ENCODE data around the gene CEBPG. TPM values are rescaled to one million over a fixed set of nuclear protein-coding genes. Genes with fewer than 3 reads are reported as not detected.

CEBPG gene
- total RNA-seq, 2 donors from 2014 or later: 50.8 to 52.1 TPM

DNA sequence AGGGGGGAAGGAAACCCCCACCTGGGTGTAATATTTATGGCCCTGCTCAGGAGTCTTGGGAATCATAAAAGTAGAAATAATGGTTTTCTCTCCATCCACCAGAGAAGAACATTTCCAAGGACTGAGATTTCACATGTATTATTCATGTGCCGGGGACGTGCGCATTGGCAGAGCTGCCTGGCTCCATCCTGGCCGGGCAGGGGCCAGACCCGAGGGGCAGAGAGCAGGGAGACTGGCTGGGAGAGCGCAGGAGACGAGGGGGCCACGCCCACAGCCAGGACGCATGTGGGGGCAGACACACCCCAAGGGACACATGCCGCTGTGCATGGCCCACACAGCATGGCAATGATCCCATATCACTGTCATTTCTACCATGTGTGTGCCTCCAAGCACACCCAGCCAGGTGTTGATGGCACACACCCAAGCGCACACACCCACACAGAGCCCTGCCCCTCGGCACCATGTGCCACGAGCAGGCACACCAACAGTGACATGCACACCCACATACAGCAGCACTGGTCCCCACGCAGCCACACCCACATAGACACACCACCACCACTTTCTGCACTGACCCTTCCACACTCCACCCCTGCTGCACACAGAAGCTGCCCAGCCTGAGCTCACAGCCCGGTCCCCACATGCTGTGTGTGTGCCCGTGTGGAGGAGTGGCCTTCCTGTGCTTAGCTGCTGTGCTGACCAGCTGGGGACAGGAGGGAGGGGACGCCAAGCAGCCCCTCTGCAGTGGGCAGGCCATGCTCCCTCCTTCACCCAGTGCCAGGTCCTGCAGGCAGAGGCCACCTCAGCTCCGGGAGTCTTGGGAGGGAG lies 39.3 kb downstream of the CEBPG start:
- Mint-ChIP-seq H3K4me3 (no peak overlapping the region), H3K36me3 (ENCODE audit: insufficient read depth in 2 of 2) (no peaks in the 10 kb centered on the region), H3K27ac (no peak overlapping the region), H3K27me3 (ENCODE audit: low read depth) (no peaks in the 10 kb centered on the region), H3K9me3 (no peaks in the 10 kb centered on the region), H3K4me1 (ENCODE audit: low read depth) (peaks cover 8% of the 10 kb centered on the region)
- ATAC-seq (replicated peaks in 1 of 2) (no peak), DNase-seq (no peak)

DNA sequence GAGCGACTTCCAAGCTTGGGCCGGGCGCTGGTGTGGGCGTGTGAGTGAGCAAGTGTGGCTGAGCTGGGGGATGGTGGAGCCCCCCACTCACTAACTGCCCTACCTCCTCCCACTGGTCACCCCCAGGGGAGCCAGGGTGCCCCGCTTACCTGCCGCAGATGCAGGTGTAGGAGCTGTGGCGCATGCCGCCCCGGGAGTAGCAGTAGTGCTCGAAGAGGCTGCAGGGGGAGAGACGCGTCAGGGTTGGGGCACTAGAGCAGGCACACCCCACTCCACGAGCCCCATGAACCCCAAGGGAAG lies 39.9 kb downstream of the CEBPG start:
- Mint-ChIP-seq H3K9me3 (no peaks in the 10 kb centered on the region), H3K4me1 (ENCODE audit: low read depth) (peaks cover 8% of the 10 kb centered on the region), H3K4me3 (no peak overlapping the region), H3K27me3 (ENCODE audit: low read depth) (no peaks in the 10 kb centered on the region), H3K36me3 (ENCODE audit: insufficient read depth in 2 of 2) (no peaks in the 10 kb centered on the region), H3K27ac (no peak overlapping the region)
- no peak for DNase-seq
- no peak for ATAC-seq (replicated peaks in 1 of 2)

DNA sequence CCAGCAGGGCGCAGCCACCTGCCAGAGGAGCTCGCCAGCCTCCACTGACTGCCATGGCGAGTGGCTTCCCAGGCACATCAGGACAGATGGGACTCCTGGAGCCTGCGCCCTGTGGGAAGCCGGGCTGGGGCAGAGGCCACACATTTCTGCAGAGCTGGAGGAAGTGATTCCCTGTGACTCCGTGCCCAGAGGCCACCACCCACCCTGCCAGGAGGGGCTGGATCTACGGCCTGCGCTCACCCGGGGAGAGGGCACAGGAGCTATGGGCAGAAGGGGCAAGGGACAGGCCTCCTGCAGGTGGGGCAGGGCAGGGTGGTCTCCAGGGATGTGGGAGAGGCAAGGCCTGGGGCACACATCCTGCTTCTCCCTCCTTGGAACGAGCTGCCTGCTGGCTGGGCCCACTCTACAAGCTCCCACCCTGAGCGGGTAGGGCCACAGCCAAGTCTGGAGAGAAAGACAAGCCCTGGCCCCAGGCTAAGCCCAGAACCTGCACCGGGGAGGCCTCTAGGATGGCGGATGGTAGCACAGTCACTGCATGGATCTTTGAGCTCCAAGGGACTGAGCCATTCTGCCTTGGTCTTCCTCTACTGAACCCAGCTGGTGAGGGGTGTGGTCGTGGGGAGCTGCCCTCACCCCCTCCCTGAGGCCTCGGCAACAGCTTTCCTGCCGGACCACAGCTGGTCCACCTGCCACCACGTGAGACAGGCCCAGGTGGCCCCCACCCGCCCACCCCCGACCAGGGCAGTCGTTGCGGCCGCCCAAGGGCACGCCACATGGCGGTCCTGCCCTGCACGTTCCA lies 40.6 kb downstream of the CEBPG start:
- ATAC-seq (replicated peaks in 1 of 2) (no peak), DNase-seq (no peak)
- H3K27ac Mint-ChIP-seq: no peak overlapping the region
- H3K27me3 Mint-ChIP-seq (ENCODE audit: low read depth): no peaks in the 10 kb centered on the region
- H3K4me3 Mint-ChIP-seq: no peak overlapping the region
- no peaks in the 10 kb centered on the region for H3K36me3 Mint-ChIP-seq (ENCODE audit: insufficient read depth in 2 of 2)
- H3K4me1 Mint-ChIP-seq (ENCODE audit: low read depth): peaks cover 8% of the 10 kb centered on the region
- H3K9me3 Mint-ChIP-seq: no peaks in the 10 kb centered on the region

DNA sequence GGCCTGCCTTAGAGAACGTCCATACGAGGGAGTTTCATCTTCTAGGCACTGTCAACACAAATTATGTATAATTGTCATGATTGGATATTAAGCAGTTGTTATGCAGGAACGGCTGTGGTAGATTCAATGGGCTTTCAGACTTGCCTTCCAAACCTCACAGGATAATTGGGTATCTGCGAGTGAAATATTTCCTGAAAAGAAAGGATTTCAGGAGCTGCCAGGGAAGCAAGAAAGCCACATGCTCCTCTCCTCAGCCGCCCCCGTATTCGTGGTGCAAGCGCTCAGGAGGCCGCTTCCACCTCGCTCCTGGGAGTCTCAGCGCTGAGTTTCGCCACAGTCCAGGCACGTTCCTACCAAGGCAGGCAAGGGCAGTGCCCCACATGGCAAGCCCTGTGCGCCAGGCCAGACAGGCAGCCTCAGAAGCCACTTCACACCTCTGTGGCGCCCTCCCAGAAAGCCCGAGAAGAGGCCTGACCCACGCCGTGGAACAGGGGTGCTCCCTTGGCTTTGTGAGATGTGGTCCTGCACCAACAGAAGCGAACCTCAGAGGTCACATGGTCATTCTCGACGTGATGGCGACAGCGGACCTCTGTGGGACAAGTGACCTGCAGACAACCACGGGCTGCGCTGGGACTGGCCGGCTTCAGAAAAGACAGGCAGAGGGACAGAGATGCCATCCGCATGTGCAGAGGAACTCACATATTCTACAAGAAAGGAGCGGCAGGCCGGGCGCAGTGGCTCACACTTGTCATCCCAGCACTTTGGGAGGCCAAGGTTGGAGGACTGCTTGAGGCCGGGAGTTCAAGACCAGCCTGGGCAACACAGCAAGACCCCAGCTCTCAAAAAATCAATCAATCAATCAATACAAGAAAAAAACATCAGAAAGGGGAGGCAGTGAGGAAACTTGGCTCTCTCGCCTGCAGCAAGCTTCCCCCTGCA lies 41.4 kb downstream of the CEBPG start:
- DNase-seq: no peak
- Mint-ChIP-seq H3K27ac (no peak overlapping the region), H3K36me3 (ENCODE audit: insufficient read depth in 2 of 2) (no peaks in the 10 kb centered on the region), H3K4me1 (ENCODE audit: low read depth) (peaks cover 8% of the 10 kb centered on the region), H3K9me3 (no peaks in the 10 kb centered on the region), H3K27me3 (ENCODE audit: low read depth) (no peaks in the 10 kb centered on the region), H3K4me3 (no peak overlapping the region)
- no peak for ATAC-seq (replicated peaks in 1 of 2)

DNA sequence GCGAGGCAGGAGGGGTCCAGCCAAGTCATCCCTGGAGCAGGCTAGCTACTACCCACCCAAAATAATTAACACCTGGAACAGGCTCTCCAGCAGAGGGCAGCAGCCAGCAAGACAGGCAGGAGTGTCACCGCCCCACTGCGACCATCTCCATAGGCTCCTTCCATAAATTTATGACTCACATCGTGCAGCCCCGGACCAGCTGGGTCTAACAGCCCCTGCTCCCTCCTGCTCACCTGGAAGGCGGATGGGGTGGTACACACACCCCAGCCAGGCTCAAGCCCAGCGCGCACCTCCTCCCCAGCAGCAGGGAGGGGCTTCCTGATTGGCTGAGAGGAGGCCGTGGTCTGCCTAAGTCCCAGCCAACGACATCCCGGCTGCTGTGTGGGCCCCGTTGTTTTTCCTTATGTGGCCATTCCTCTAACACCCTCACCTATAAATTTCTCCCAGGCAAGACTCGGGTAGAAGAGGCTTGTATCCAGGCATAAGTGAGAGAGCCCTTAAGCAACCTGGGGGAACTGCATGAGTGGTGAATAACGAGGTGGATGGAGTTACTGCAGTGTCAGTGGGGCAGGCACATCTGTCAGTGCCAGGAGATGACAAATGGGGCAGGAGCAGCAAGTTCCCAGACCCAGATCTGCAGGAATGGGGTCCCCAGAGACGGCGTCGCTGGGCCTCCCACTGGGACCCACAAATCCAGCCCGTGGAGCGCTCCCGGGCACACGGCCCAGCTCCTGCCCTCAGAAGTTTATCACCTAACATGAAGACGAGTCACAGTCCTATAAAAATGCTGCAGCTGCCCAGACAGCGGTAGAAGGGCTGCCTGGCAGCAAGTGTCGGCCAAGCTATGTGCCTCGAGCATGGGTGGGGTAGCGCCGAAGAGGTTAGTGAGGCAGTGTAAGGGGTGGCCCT lies 43.1 kb downstream of the CEBPG start:
- ATAC-seq (replicated peaks in 1 of 2) (peak; percentile 77 to 81), DNase-seq (peak; percentile 69 to 74)
- Mint-ChIP-seq H3K36me3 (ENCODE audit: insufficient read depth in 2 of 2) (no peaks in the 10 kb centered on the region), H3K27ac (no peak overlapping the region), H3K4me3 (peak overlapping the region; percentile 52 to 57), H3K4me1 (ENCODE audit: low read depth) (peaks cover 8% of the 10 kb centered on the region), H3K9me3 (no peaks in the 10 kb centered on the region), H3K27me3 (ENCODE audit: low read depth) (no peaks in the 10 kb centered on the region)

DNA sequence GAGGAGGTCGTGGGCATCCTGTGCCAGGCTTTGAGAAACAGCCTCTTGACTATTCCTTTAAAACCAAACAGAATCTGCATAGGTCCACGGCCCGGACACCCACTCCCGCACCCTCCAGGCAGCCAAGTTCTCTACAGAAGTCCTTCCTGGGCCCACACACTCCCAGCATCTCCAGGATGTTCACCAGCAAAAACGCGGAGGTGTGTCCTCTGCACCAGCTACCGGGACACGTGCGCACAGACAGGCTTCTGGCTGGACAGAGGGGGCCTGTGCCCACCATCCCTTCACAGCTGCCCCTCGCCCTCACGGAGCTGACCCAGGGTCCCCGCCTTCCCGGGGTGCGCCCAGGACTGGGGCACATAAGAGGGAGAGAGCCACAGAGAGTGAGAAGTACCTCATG lies 44.2 kb downstream of the CEBPG start:
- no peak overlapping the region for H3K4me3 Mint-ChIP-seq
- no peaks in the 10 kb centered on the region for H3K36me3 Mint-ChIP-seq (ENCODE audit: insufficient read depth in 2 of 2)
- peaks cover 8% of the 10 kb centered on the region for H3K4me1 Mint-ChIP-seq (ENCODE audit: low read depth)
- DNase-seq (no peak), ATAC-seq (replicated peaks in 1 of 2) (no peak)
- no peaks in the 10 kb centered on the region for H3K27me3 Mint-ChIP-seq (ENCODE audit: low read depth)
- no peaks in the 10 kb centered on the region for H3K9me3 Mint-ChIP-seq
- H3K27ac Mint-ChIP-seq: no peak overlapping the region

DNA sequence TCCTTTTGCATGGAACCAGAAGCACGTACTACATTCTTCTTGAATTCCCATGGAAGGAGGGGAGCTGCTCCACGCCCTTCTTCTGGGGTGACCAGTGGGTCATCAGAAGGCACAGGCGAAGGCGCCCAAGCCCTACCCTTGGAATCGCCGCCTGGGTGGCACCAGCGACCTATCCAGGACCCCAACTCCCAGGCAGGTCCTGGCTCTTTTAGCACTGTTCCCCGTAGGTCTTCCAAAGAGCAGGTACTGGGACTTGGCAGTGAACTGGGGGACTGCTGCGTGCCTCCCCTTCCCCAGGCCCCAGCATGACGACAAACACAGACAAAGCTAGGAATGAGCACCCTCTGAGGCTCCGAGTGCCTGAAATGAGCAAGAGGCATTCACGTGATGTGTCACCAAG lies 45.0 kb downstream of the CEBPG start:
- H3K27ac Mint-ChIP-seq: no peak overlapping the region
- no peaks in the 10 kb centered on the region for H3K27me3 Mint-ChIP-seq (ENCODE audit: low read depth)
- H3K4me3 Mint-ChIP-seq: no peak overlapping the region
- no peaks in the 10 kb centered on the region for H3K9me3 Mint-ChIP-seq
- no peaks in the 10 kb centered on the region for H3K36me3 Mint-ChIP-seq (ENCODE audit: insufficient read depth in 2 of 2)
- DNase-seq (no peak), ATAC-seq (replicated peaks in 1 of 2) (no peak)
- peaks cover 8% of the 10 kb centered on the region for H3K4me1 Mint-ChIP-seq (ENCODE audit: low read depth)

- Mint-ChIP-seq H3K27ac (no peak overlapping the region), H3K9me3 (no peaks in the 10 kb centered on the region), H3K4me1 (ENCODE audit: low read depth) (peaks cover 8% of the 10 kb centered on the region), H3K4me3 (no peak overlapping the region), H3K27me3 (ENCODE audit: low read depth) (no peaks in the 10 kb centered on the region), H3K36me3 (ENCODE audit: insufficient read depth in 2 of 2) (no peaks in the 10 kb centered on the region)
- DNase-seq: no peak
- no peak for ATAC-seq (replicated peaks in 1 of 2)
Measured at GRCh38 chr19:33418871-33419787, 45.6 kb downstream of the CEBPG start.

GRCh38 chr19:33419788-33420130 lies 46.2 kb downstream of the CEBPG start:
- ATAC-seq (replicated peaks in 1 of 2): no peak
- Mint-ChIP-seq H3K4me3 (no peak overlapping the region), H3K27ac (no peak overlapping the region), H3K4me1 (ENCODE audit: low read depth) (peaks cover 8% of the 10 kb centered on the region), H3K9me3 (no peaks in the 10 kb centered on the region), H3K27me3 (ENCODE audit: low read depth) (no peaks in the 10 kb centered on the region), H3K36me3 (ENCODE audit: insufficient read depth in 2 of 2) (no peaks in the 10 kb centered on the region)
- no peak for DNase-seq

GRCh38 chr19:33420821-33421220 lies 47.3 kb downstream of the CEBPG start:
- no peak overlapping the region for H3K27ac Mint-ChIP-seq
- no peak for DNase-seq
- no peaks in the 10 kb centered on the region for H3K36me3 Mint-ChIP-seq (ENCODE audit: insufficient read depth in 2 of 2)
- no peak for ATAC-seq (replicated peaks in 1 of 2)
- no peaks in the 10 kb centered on the region for H3K9me3 Mint-ChIP-seq
- no peak overlapping the region for H3K4me3 Mint-ChIP-seq
- H3K27me3 Mint-ChIP-seq (ENCODE audit: low read depth): no peaks in the 10 kb centered on the region
- peaks cover 8% of the 10 kb centered on the region for H3K4me1 Mint-ChIP-seq (ENCODE audit: low read depth)

DNA sequence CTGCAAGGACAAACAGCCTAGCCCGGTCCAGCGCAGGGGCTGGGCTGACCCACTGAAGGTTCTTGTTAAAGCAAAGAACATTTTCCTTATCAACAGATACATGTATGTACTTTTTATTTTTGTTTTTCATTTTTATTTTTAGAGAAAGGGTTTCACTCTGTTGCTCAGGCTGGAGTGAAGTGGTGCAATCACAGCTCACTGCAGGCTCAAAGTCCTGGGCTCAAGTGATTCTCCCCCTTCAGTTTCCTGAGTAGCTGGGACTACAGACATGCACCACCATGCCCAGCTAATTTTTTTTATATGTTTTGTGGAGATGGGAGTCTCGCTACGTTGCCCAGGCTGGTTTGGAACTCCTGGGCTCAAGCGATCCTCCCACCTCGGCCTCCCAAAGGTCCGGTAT lies 47.9 kb downstream of the CEBPG start:
- no peaks in the 10 kb centered on the region for H3K36me3 Mint-ChIP-seq (ENCODE audit: insufficient read depth in 2 of 2)
- no peaks in the 10 kb centered on the region for H3K9me3 Mint-ChIP-seq
- ATAC-seq (replicated peaks in 1 of 2): no peak
- DNase-seq: no peak
- peaks cover 5% of the 10 kb centered on the region for H3K4me1 Mint-ChIP-seq (ENCODE audit: low read depth)
- H3K27ac Mint-ChIP-seq: no peak overlapping the region
- H3K27me3 Mint-ChIP-seq (ENCODE audit: low read depth): no peaks in the 10 kb centered on the region
- H3K4me3 Mint-ChIP-seq: no peak overlapping the region
